ENCODE measurements around the gene ADAM12.

ADAM12 gene

DNA sequence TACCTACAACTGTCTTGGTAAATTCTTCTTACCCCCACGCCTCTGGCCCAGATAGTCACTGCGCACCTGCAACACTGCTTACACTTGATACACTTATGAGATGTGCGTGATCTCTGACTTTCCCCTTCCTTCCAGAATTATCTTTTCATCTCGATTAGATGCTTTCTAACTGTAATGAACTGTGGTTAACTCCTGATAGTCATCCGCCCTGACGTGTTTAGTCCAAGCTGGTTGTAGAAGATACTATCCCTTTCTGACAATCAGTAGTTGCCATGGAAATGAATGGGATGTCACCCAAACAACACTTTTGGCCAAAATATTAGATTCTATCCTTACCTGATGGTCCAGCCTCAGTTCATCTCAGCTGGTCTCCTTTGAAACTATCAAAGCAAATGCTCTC lies 241.5 kb downstream of the ADAM12 start:
- no peak for DNase-seq (ENCODE audit: low read depth)
- no peak overlapping the region for H3K4me3 ChIP-seq (ENCODE audit: low read depth, low read length)
- TF ChIP-seq, protein P1, sequence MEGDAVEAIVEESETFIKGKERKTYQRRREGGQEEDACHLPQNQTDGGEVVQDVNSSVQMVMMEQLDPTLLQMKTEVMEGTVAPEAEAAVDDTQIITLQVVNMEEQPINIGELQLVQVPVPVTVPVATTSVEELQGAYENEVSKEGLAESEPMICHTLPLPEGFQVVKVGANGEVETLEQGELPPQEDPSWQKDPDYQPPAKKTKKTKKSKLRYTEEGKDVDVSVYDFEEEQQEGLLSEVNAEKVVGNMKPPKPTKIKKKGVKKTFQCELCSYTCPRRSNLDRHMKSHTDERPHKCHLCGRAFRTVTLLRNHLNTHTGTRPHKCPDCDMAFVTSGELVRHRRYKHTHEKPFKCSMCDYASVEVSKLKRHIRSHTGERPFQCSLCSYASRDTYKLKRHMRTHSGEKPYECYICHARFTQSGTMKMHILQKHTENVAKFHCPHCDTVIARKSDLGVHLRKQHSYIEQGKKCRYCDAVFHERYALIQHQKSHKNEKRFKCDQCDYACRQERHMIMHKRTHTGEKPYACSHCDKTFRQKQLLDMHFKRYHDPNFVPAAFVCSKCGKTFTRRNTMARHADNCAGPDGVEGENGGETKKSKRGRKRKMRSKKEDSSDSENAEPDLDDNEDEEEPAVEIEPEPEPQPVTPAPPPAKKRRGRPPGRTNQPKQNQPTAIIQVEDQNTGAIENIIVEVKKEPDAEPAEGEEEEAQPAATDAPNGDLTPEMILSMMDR (IDR thresholded peaks at IDR 0.05; ENCODE audit: low read depth, low read length, missing control alignments) = no peak
- in situ Hi-C loops (cut with HindIII; ENCODE audit: low sequenced_read_pairs) = no loop called here

DNA sequence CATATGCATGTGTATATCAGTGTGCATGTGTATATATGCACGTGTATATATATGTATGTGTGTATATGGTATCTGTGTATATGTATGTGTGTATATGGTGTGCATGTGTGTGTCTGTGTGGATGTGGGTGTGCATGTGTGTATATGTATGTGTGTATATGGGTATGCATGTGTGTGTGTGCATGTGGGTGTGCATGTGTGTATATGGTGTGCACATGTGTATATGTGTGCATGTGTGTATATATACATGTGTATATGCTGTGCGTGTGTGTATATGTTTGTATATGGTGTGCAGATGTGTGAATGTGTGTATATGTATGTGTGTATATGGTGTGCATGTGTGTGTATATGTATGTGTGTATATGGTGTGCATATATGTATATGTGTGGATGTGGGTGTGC lies 245.2 kb downstream of the ADAM12 start:
- no peak for DNase-seq (ENCODE audit: low read depth)
- TF ChIP-seq, protein P1 (IDR thresholded peaks at IDR 0.05; ENCODE audit: low read depth, low read length, missing control alignments) = no peak
- H3K4me3 ChIP-seq (ENCODE audit: low read depth, low read length) = no peak overlapping the region
- in situ Hi-C loops (cut with HindIII; ENCODE audit: low sequenced_read_pairs) = no loop called here

DNA sequence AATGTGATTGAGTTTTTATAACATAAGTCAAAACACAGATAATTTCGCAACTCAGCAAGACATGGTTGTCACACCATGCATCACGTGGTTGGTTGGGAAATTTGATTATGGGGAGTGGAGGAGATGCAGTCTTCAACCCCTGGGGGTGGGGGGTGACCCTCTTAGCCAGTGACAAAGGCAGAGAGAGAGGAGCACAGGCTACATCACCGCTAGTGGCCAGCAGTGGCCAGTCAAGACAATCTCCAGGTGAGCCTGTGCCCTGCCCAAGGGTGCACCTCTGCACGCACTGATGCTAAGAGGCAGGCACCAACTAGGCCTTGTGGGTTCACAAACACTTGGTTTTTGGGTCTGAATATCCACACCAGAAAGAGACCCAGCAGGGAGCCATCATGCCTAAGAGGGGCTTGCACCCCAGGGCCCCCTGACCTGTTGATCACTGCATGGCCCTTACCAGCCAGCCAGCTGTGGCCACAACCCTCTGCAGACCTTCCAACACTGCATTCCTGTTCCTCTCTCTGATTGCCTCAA lies 247.5 kb downstream of the ADAM12 start:
- TF ChIP-seq, protein P1 (IDR thresholded peaks at IDR 0.05; ENCODE audit: low read depth, low read length, missing control alignments) = no peak
- no peak overlapping the region for H3K4me3 ChIP-seq (ENCODE audit: low read depth, low read length)
- in situ Hi-C loops (cut with HindIII; ENCODE audit: low sequenced_read_pairs) = no loop called here
- no peak for DNase-seq (ENCODE audit: low read depth)

DNA sequence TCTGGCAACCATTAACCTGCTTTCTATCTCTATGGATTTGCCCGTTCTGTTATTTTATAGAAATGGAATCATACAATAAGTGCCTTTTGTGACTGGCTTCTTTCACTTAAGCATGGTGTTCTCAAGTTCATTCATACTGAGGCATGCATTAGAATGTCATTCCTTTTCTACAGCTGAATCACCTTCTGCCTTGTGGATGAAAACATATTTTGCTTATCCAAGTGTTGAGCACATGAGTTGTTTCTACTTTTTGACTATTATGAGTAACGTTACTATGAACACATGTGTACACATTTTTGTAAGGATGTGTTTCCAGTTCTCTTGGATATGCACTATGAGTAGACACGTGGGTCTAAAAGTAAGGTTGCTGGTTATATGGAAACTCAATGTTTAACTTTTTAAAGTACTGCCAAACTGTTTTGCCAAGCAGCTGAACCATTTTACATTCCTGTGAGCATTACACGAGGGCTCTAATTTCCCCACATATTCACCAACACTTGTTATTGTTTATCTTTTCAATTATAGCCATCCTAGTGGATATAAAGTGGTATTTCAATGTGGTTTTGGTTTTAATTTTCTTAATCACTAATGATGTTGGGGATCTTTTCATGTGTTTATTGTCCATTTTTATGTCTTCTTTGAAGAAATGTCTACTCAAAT lies 250.6 kb downstream of the ADAM12 start:
- no peak overlapping the region for H3K4me3 ChIP-seq (ENCODE audit: low read depth, low read length)
- DNase-seq (ENCODE audit: low read depth) = no peak
- in situ Hi-C loops (cut with HindIII; ENCODE audit: low sequenced_read_pairs) = no loop called here
- TF ChIP-seq, protein P1 (IDR thresholded peaks at IDR 0.05; ENCODE audit: low read depth, low read length, missing control alignments) = no peak

DNA sequence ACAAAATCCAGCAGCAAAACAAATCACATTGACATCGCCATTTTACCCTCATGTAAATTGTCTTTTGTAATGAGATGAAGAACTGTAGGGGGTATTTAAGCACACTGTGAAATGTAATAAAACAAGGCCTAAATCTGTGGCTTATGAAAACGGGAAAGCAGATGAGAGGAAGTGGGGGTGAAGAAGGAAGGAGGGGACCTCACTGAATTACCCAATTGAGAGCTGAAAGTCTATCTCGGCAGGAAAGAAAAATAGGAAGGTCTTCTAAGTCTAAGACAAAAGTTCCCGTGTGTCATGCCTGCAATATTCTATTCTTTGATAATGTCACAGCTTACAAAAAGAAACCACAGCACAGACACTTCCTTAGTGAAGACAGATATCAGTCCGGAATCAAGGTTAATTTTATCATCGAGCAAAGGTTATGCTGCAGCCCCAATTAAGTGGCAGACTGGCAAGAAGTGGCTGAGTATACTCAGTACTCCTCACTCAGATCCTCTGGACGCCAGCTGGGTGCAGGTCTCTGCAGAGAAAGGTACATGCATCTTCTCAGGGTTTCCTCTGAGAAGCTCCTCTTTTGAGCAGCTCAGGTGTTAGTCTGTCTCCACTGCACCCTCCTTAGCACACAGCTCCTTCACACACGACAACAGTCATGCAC lies 252.2 kb downstream of the ADAM12 start:
- DNase-seq (ENCODE audit: low read depth) = no peak
- no peak overlapping the region for H3K4me3 ChIP-seq (ENCODE audit: low read depth, low read length)

DNA sequence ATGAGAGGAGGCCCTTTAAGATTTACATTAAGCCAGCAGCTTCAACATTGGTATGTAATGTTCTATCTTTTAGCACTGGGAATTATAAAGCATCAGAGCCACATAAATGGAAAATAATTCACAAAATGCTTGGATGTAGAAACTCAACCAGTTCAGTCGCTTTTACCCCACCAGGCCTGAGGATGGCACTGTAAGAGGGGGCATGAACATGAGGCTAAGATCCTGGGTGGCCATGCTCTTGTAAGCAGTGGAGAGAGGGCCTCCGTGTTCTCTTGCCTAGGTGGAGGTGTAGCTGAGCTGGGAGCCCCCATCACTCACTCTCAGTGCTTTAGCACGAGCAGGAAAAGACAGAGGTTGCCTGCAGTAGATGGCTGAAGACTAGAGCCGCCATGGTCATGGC lies 253.1 kb downstream of the ADAM12 start:
- in situ Hi-C loops (cut with HindIII; ENCODE audit: low sequenced_read_pairs) = no loop called here
- no peak overlapping the region for H3K4me3 ChIP-seq (ENCODE audit: low read depth, low read length)
- no peak for DNase-seq (ENCODE audit: low read depth)
- TF ChIP-seq, protein P1 (IDR thresholded peaks at IDR 0.05; ENCODE audit: low read depth, low read length, missing control alignments) = peak; percentile 28

More for the DNA sequence above, 252.2 kb downstream of the ADAM12 start:
- in situ Hi-C loops (cut with HindIII; ENCODE audit: low sequenced_read_pairs) = no loop called here
- TF ChIP-seq, protein P1 (IDR thresholded peaks at IDR 0.05; ENCODE audit: low read depth, low read length, missing control alignments) = no peak
